ENCODE data around the gene PSMD4.

PSMD4 gene

GRCh38 chr1:151311011-151311410 is 56.5 kb downstream of the PSMD4 start:
- no peak for DNase-seq

- peak; percentile 63 for DNase-seq
Measured at GRCh38 chr1:151311589-151312331, 57.2 kb downstream of the PSMD4 start.

- DNase-seq = no peak
Measured at GRCh38 chr1:151312411-151312810, 57.9 kb downstream of the PSMD4 start.

- no peak for DNase-seq
Measured at GRCh38 chr1:151312826-151313225, 58.3 kb downstream of the PSMD4 start.

GRCh38 chr1:151313501-151313900 is 59.0 kb downstream of the PSMD4 start:
- no peak for DNase-seq

- no peak for DNase-seq
Measured at GRCh38 chr1:151314137-151314875, 59.8 kb downstream of the PSMD4 start.

GRCh38 chr1:151315565-151316235 is 61.2 kb downstream of the PSMD4 start:
- DNase-seq = no peak
